A549 (cell line): ENCODE data around the gene ARHGAP28.

ENCODE experiments used
- EHMT2 ChIP-seq: fragments of 200-600 bp; sonication (generic); IDR thresholded peaks from 2 replicates; pipeline ENCODE4 v1.6.1; 2016; ENCODE audit warnings: antibody characterized with exemption, low read depth, mild to moderate bottlenecking, moderate library complexity
- RCOR1 ChIP-seq: fragments of 150-350 bp; IDR thresholded peaks from 2 replicates; pipeline ENCODE4 v1.6.1; 2014; ENCODE audit warnings: antibody characterized with exemption, low read length, low read depth
- TF ChIP-seq, protein P1 (sequence below): IDR thresholded peaks from 2 replicates; pipeline ENCODE4 v1.6.1; 2012
- TF ChIP-seq, protein P2 (sequence below): fragments of >200 bp; sonication (Bioruptor Twin); formaldehyde crosslinking; IDR thresholded peaks from 3 replicates; pipeline ENCODE4 v1.5.1; 2016

DNA sequence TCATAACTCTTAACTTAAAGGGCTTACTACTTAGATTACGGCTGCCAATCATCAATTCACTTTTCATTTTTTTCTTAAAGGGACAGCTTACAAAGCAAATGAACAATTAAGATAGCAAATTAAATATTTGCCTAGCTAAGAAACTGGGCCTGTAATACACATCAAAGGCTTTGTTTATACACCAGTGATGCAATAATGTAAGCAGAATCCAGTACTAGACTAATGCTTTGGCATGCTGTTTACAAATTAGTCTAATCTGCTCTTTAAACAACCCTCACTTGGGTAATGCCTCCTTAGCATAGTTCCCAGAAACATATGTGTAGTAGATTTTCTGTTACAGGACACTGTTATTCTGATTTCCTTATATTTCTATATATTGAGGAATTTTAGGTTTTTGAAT lies 105.8 kb downstream of the ARHGAP28 start:
- TF ChIP-seq, protein P1, sequence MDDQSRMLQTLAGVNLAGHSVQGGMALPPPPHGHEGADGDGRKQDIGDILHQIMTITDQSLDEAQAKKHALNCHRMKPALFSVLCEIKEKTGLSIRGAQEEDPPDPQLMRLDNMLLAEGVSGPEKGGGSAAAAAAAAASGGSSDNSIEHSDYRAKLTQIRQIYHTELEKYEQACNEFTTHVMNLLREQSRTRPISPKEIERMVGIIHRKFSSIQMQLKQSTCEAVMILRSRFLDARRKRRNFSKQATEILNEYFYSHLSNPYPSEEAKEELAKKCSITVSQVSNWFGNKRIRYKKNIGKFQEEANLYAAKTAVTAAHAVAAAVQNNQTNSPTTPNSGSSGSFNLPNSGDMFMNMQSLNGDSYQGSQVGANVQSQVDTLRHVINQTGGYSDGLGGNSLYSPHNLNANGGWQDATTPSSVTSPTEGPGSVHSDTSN: no peak
- TF ChIP-seq EHMT2: no peak
- TF ChIP-seq, protein P2, sequence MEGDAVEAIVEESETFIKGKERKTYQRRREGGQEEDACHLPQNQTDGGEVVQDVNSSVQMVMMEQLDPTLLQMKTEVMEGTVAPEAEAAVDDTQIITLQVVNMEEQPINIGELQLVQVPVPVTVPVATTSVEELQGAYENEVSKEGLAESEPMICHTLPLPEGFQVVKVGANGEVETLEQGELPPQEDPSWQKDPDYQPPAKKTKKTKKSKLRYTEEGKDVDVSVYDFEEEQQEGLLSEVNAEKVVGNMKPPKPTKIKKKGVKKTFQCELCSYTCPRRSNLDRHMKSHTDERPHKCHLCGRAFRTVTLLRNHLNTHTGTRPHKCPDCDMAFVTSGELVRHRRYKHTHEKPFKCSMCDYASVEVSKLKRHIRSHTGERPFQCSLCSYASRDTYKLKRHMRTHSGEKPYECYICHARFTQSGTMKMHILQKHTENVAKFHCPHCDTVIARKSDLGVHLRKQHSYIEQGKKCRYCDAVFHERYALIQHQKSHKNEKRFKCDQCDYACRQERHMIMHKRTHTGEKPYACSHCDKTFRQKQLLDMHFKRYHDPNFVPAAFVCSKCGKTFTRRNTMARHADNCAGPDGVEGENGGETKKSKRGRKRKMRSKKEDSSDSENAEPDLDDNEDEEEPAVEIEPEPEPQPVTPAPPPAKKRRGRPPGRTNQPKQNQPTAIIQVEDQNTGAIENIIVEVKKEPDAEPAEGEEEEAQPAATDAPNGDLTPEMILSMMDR: no peak
- no peak for TF ChIP-seq RCOR1
